Transverse colon (tissue), 4 donors: ENCODE results near the gene NAV3. TPM values are rescaled to one million over a fixed set of nuclear protein-coding genes. Genes with fewer than 3 reads are reported as not detected.

Source experiments
- DNase-seq: peaks from one replicate; pipeline ENCODE4 v3.0.0-alpha.2; 2019
- H3K27ac ChIP-seq, 4 donors: fragments of 200-600 bp; sonication (generic); 2 replicates each; pipeline ENCODE4 v1.5.1; 2016 to 2018; ENCODE audit warnings: inconsistent platforms in 4 of 4
- H3K27me3 ChIP-seq: fragments of 200-600 bp; sonication (generic); 2 replicates; pipeline ENCODE4 v1.5.1; 2017; ENCODE audit warnings: inconsistent platforms
- H3K36me3 ChIP-seq, 4 donors: fragments of 200-600 bp; sonication (generic); 2 replicates each; pipeline ENCODE4 v1.5.1; 2017 to 2019; ENCODE audit warnings: inconsistent platforms in 4 of 4
- H3K4me1 ChIP-seq, 4 donors: fragments of 200-600 bp; sonication (generic); 2 replicates each; pipeline ENCODE4 v1.5.1; 2017 to 2020; ENCODE audit warnings: inconsistent platforms in 4 of 4
- H3K4me3 ChIP-seq, 4 donors: fragments of 200-600 bp; sonication (generic); 1 replicate in 1 of 4; 2 replicates in 3 of 4; pipeline versions ENCODE4 v1.5.1 to v1.6.1; 2017 to 2019; ENCODE audit warnings: inconsistent platforms in 4 of 4
- H3K9me3 ChIP-seq, 2 donors: fragments of 200-600 bp; sonication (generic); 2 replicates each; pipeline ENCODE4 v1.5.1; 2017 to 2019; ENCODE audit warnings: inconsistent platforms in 2 of 2
- CTCF ChIP-seq, 5 experiments: fragments of 200-600 bp in 3 of 5; fragments of 450-650 bp in 2 of 5; sonication (generic) in 3 of 5; IDR thresholded peaks; 1 replicate in 2 of 5; 2 replicates in 3 of 5; pipeline ENCODE4 v1.5.1; 2016 to 2017; ENCODE audit warnings: antibody characterized with exemption in 5 of 5, inconsistent platforms in 3 of 5, mild to moderate bottlenecking in 2 of 5, moderate library complexity in 1 of 5
- EP300 ChIP-seq: sonication (generic); formaldehyde crosslinking; IDR thresholded peaks from one replicate; pipeline ENCODE4 v1.6.1; 2017; ENCODE audit warnings: antibody characterized with exemption, low read depth
- POLR2A ChIP-seq: fragments of 450-650 bp; IDR thresholded peaks from one replicate; pipeline ENCODE4 v1.6.1; 2016; ENCODE audit warnings: antibody characterized with exemption, mild to moderate bottlenecking, moderate library complexity
- POLR2AphosphoS5 ChIP-seq, 3 donors: sonication (generic); formaldehyde crosslinking; IDR thresholded peaks; one replicate each; pipeline ENCODE4 v1.6.1; 2016; ENCODE audit warnings: antibody characterized with exemption in 3 of 3
- WGBS, 2 donors: methylation state at CpG; one replicate each; pipeline ENCODE4 v1.1.5; 2018; ENCODE audit warnings: low coverage in 1 of 2; 5-methylcytosine and 5-hydroxymethylcytosine counted together
- in situ Hi-C, 4 donors: fragments of 200-750 bp; cut with MboI; loops; one replicate each; pipeline versions ENCODE4 v1.15.0 to v1.15.1; 2017; ENCODE audit warnings: low sequenced_read_pairs in 3 of 4, low pct_ligation_motif_present in 1 of 4, low pct_unique_long_range_greater_than_20kb in 1 of 4
- intact Hi-C: fragments of 100-400 bp; cut with DNase I; formaldehyde crosslinking; loops from one replicate; pipeline ENCODE4 v1.15.1; 2023; ENCODE audit warnings: low total_unique reads
- total RNA-seq, 4 donors: library from RNA; depleted of rRNA; stranded (reverse); fragments of >200 nt; gene quantifications; one replicate each; pipeline ENCODE4 v1.1.0, GENCODE V29; 2016

NAV3 gene
- total RNA-seq, 4 donors from 2014 or later: 1.1 to 10.6 (median 3.6) TPM

GRCh38 chr12:78120866-78121560 is 290.3 kb downstream of the NAV3 start:
- DNase-seq: no peak
- Histone ChIP-seq H3K9me3 (no peaks in the 10 kb centered on the region), H3K36me3 (no peaks in the 10 kb centered on the region), H3K27me3 (no peaks in the 10 kb centered on the region), H3K27ac (no peak overlapping the region), H3K4me1 (no peaks in the 10 kb centered on the region), H3K4me3 (no peak overlapping the region)
- in situ Hi-C loops: no loop called here
- TF ChIP-seq CTCF (IDR thresholded peaks at IDR 0.05) (peak in 2 of 5 experiments; percentile 11 to 14), EP300 (no peak)
- intact Hi-C loops: no loop called here
- WGBS, 2 donors: 49 to 58% methylated on average over 6 of the region's 6 CpGs

DNA sequence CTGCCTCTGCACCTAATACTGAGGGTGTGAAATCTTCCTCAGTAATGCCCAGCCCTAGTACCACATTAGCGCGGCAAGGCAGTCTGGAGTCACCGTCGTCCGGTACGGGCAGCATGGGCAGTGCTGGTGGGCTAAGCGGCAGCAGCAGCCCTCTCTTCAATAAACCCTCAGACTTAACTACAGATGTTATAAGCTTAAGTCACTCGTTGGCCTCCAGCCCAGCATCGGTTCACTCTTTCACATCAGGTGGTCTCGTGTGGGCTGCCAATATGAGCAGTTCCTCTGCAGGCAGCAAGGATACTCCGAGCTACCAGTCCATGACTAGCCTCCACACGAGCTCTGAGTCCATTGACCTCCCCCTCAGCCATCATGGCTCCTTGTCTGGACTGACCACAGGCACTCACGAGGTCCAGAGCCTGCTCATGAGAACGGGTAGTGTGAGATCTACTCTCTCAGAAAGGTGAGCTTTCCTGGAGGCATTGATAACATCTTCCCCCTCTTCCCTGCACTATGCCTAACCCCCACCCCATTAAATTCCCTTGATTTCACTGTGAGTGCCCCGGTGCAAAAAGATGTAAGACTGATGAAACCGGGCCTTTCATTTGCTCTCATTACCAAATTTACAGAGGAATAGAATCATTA is 291.4 kb downstream of the NAV3 start:
- 86 to 93% methylated on average over 2 to 16 of the region's 16 CpGs for WGBS, 2 donors
- intact Hi-C loops: no loop called here
- DNase-seq: no peak
- no peaks in the 10 kb centered on the region for H3K4me1 ChIP-seq
- TF ChIP-seq CTCF (IDR thresholded peaks at IDR 0.05) (no peak), POLR2A (no peak), EP300 (no peak), POLR2AphosphoS5 (IDR thresholded peaks at IDR 0.05) (no peak)
- in situ Hi-C loops: no loop called here
- no peak overlapping the region for H3K4me3 ChIP-seq
- H3K27me3 ChIP-seq: no peaks in the 10 kb centered on the region
- H3K9me3 ChIP-seq: no peaks in the 10 kb centered on the region
- H3K36me3 ChIP-seq: no peaks in the 10 kb centered on the region
- H3K27ac ChIP-seq: no peak overlapping the region

DNA sequence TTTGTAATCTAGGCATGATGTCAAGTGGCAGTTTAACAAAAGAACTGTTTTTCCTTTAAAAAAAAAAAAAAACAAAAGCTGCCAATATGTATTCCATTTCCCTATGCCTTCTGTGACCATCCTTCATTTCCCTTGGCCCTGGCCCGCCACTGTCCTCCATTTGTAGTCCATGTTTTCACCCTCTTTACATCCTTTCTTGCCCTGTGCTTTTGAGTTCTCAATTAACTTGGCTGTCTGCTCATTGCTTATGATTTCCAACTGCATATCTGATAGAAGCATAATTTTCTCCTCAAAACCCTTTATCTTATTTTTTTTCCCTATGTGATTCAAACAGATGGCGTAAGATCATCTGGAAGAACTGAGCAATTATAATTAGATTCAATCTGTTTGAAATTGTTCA is 297.5 kb downstream of the NAV3 start:
- Histone ChIP-seq H3K9me3 (no peaks in the 10 kb centered on the region), H3K27ac (no peak overlapping the region), H3K4me1 (no peaks in the 10 kb centered on the region), H3K36me3 (no peaks in the 10 kb centered on the region), H3K27me3 (no peaks in the 10 kb centered on the region), H3K4me3 (no peak overlapping the region)
- intact Hi-C loops: no loop called here
- no peak for TF ChIP-seq POLR2AphosphoS5 (IDR thresholded peaks at IDR 0.05)
- TF ChIP-seq POLR2A: no peak
- TF ChIP-seq CTCF (IDR thresholded peaks at IDR 0.05): no peak
- TF ChIP-seq EP300: no peak
- in situ Hi-C loops: no loop called here
- WGBS, 2 donors: 30 to 91% methylated on average over 2 of the region's 2 CpGs
- no peak for DNase-seq

DNA sequence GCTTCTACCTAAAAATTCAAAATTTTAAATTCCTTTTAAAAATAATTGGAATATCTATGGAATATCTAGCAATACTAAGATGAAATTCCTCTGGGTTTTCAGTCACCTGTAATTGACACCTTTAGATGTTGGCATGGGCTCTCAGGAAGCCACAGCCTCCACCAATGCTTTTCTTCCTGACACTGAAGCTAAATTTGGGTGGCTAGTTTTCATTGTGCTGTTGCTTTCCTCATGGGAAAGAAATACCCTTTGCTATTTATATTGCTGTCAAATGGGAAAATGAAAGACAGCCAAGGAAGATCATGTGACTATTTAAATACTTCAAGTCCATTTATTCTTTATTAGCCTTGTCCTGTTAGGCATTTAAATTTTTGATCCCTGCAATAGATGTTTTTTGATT is 313.0 kb downstream of the NAV3 start:
- Histone ChIP-seq H3K27me3 (no peaks in the 10 kb centered on the region), H3K27ac (no peak overlapping the region), H3K4me1 (no peaks in the 10 kb centered on the region), H3K9me3 (no peaks in the 10 kb centered on the region), H3K36me3 (no peaks in the 10 kb centered on the region), H3K4me3 (no peak overlapping the region)
- intact Hi-C loops: no loop called here
- no peak for DNase-seq
- no peak for TF ChIP-seq POLR2A
- TF ChIP-seq POLR2AphosphoS5 (IDR thresholded peaks at IDR 0.05): no peak
- no peak for TF ChIP-seq EP300
- no peak for TF ChIP-seq CTCF (IDR thresholded peaks at IDR 0.05)
- in situ Hi-C loops: no loop called here
